Activated CD4-positive, CD25-positive, alpha-beta regulatory T cell (primary cell): ENCODE measurements around the gene MTFP1.
"Not testable (repeated sequence)": the region's sequence is repeated elsewhere in the genome, so short reads cannot be mapped to it uniquely, and the experiment has no call there.

Experiments used
- DNase-seq, 4 experiments: peaks; one replicate each; lab custom pipeline; 2025; lab: John Stamatoyannopoulos, UW

The MTFP1 gene

DNA sequence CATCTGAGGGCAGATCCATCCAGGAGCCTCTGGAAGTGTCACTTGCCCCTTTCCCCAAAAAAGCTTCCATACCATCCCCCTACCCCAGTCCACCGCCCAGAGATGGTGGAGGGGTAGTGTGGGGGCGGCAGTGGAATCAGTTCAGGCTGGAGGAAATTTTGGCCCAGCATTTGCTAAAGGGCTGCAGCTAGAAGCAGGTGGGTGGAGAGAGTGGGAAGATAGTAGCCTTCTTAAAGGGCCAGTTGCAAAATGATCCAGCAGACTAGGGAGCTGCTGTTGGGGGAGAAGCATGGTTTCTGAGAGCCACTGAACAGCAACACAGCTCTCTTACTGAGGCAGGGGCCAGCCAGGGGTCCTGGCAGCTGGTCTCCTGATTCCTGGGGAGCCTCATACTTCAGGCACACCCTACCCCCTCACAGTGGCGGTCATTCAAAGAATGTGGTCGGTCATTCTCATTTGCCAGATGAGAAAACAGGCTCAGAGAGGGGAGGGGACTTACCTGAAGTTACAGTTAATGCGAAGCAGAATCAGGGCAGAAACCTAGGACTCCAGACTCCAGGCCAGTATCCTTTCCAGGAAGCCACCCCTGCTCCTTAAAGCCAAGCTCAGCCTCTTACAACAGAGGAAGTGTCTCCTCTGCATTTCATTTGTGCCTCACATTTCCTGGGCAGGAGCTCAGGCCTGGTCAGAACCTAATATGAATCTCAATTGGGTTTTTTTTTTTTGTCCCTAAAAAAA, 23.4 kb upstream of the MTFP1 start:
- no peak for DNase-seq

- not testable (repeated sequence) for DNase-seq
Measured at GRCh38 chr22:30402766-30403104, 22.8 kb upstream of the MTFP1 start.

- DNase-seq, result no peak
Measured at GRCh38 chr22:30404307-30404706, 21.3 kb upstream of the MTFP1 start.

DNA sequence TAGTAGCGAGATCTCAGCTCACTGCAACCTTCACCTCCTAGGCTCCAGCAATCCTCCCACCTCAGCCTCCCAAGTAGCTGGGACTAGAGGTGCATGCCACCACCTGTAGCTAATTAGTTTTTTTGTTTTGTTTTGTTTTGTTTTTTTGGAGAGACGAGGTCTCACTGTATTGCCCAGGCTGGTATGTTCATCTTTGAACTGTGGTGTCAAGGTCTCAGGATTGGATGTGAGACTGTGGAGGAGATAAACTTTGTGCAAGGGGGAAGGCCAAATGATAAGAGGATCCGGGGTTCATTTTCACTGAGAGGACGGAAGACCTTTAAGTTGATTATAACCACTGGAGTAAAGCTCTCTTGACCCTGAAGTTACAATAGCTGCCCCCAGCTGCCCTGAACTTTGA, 19.8 kb upstream of the MTFP1 start:
- DNase-seq, result no peak

GRCh38 chr22:30406400-30406799, 19.2 kb upstream of the MTFP1 start:
- DNase-seq, result no peak

- no peak for DNase-seq
Measured at GRCh38 chr22:30408388-30409102, 17.0 kb upstream of the MTFP1 start.

DNA sequence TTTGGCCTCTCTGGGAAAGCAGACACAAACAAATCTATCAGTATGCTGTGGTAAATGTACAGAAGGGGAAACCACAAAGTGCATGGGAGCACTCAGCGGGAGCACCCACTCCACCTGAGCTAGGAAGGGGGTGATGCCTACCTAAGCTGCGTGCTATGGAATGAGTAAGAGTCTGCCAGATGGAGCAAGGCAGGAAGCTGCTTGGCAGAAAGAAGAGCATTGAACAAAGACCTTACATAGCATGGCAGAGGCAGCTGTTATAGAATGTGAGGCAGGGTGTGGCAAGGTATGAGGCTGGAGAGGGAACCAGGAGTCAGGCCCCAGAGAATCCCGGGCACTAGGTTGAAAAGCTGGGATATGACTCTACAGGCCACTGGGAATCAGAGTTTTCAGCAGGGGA, 13.8 kb upstream of the MTFP1 start:
- DNase-seq, result no peak

GRCh38 chr22:30413001-30413400, 12.6 kb upstream of the MTFP1 start:
- no peak for DNase-seq

DNA sequence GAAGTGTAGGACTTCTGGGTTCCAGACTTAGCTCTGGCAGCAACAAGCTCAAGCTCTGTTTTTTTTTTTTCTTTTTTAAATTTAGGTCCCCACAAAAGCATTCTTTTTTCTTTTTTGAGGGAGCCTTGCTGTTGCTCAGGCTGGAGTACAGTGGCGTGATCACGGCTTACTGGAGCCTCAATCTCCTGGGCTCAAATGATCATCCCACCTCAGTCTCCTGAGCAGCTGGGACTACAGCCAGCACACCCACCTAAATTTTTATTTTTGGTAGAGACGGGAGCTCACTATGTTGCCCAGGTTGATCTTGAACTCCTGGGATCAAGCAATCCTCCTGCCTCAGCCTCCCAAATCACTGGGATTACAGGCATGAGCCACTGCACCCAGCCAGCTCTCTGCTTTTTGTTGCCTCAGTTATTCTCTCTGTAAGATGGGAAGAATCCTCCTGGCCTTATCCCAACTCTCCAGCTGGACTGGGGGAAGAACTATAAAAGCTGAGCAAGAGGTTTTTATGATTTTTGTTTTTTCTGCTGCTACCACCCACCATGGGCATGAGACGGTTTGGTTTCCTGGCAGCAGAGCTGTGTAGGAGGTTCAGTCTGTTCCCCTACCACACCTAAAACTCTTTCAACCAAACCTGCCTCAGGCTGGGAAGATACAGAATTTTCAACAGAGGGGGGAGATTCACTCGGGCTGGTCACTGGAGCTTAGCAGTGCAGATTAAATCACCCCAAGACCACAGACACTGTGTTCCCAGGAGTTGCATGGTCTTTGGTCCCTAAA, 11.6 kb upstream of the MTFP1 start:
- DNase-seq, result no peak

DNA sequence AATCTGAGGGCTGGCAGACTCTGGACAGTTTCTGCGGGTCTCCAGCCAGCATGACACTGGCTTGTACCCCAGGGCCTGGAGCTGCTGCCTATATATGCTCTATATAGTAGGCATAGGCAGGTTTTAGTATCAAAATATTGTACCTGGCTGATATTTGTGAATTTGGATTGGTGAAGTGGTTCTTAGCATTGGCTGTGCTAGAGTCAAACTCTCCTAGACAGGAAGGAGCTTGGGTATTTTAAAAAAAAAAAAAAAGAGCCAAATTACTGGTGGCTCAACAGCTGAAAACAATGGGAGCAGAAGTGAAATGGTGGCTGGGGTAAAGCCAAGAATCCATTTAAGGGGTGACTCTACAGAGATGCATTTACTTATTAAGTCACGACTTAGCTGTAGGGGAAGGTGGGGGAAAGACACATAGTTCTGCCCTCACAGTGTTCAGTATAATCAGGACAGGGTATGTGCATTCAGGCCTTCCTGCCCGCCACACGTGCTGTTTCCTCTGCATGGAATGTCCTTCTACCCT, 11.0 kb upstream of the MTFP1 start:
- DNase-seq, result no peak

DNA sequence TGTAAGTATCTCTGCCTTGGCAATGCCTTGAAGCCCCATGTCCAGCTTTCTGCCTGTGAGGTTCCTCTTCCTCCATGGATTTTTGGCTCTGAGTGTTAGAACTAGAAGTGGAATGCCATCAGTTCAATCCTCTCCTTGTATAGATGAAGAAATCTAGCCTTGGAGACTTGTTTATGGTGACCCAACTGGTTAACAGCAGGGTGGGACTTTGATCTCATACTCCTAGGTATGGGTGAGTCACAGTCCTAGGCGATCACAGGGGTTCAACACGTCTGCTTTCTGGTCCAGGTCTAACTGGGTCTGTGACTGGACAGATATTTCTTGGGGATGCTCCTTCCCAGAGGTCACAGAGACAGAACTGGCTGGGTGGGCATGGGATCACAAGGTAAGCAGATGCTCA, 9.2 kb upstream of the MTFP1 start:
- DNase-seq, result no peak

GRCh38 chr22:30416837-30417236, 8.7 kb upstream of the MTFP1 start:
- DNase-seq, result no peak

DNA sequence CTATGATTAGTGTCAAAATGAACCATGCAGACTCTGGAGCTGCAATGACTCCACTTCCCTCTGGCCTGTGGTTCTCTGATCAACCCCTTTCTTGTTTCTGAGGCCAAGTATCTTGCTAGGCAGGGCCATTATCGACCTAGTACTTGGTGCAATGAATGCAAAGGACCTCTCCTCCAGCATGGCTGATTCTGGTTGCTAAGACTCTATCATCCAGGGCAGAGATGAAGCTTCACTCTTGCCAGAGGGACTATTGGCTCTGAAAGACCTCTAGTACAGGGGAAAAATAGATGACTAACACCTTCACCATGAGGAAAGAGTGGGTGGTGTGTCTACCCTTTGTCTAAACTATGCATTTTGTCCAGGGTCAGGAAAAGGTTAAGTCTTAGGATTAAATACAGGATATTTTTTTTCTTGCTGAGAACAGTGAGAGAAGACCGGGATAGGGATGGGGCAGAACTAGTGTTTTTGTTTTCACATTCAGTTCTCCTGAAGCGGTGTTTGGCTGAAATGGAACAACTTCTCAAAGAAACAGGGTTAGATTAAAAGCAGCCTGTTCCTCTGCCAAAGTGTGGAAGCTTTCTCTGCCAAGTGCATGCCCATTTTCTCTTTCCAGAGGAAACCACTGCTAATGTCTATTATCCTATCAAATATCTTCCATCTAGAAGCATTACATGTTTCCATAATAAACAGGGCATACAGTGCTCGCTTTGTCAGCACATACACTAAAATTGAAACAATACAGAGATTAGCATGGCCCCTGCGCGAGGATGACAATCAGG, 5.0 kb upstream of the MTFP1 start:
- DNase-seq, result no peak

- no peak for DNase-seq
Measured at GRCh38 chr22:30421695-30422480, 3.7 kb upstream of the MTFP1 start.

- no peak for DNase-seq
Measured at GRCh38 chr22:30422481-30423300, 2.9 kb upstream of the MTFP1 start.

DNA sequence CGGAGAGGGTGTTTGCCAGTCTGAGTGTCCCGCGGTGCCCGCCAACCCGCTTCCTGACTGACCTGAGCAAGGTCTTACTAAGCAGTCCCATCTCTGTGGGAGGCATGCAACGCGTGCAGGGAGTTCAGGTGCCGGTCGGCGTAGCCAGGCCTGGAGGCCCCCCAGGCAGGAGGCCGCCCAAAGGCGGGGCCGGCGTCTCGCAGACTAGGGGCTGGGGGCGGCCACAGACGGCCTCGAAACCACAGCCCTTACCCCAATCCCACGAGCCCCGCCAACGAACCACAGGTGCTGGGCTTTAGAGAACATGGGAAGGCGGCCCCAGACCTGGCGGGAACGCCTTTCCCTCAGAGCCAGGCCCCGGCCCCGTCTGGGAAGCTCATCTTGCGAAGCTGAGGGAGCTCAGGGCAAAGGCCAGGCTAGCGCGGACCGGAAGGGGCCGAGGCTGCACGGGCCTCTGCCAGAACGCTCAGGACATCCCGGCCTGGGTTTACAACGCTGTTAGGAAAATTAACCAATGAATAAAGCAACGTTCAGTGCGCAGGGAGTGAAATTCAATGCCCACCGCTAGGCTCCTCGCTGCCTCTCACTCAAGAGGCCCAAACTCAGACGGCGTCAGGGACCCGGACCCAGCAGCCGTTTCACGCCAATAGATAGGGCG, 2.1 kb upstream of the MTFP1 start:
- peak in 1 of 4 experiments; percentile 19 for DNase-seq

DNA sequence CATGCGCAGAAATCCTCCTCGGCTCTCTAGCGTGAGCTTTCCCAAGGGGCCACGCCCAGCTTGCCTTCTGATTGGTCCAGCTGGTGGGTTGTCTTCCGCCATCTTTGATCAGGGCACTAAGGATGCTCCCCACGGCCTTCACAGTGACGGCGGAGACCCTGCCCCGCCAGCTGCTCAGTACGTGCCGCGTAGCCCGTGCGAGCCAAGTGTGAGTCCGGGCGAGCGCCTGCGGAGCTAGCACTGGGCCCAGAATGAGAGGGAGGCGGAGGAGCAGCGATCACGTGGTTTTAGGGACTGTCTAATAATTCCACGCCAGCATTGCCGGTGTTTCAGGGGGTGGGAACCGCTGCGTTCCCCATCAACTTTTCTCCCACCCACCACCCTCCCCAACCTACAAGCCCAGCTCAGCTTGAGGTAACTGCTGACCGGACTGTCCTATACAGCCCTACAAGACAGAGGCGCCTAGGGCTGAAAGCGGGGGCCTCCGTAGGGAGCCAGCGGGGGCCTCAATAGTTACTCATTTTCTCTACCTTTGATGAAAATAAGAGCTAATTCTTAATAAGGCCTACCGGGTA, 1.5 kb upstream of the MTFP1 start:
- peak; percentile 90 to 97 (median 94) for DNase-seq

DNA sequence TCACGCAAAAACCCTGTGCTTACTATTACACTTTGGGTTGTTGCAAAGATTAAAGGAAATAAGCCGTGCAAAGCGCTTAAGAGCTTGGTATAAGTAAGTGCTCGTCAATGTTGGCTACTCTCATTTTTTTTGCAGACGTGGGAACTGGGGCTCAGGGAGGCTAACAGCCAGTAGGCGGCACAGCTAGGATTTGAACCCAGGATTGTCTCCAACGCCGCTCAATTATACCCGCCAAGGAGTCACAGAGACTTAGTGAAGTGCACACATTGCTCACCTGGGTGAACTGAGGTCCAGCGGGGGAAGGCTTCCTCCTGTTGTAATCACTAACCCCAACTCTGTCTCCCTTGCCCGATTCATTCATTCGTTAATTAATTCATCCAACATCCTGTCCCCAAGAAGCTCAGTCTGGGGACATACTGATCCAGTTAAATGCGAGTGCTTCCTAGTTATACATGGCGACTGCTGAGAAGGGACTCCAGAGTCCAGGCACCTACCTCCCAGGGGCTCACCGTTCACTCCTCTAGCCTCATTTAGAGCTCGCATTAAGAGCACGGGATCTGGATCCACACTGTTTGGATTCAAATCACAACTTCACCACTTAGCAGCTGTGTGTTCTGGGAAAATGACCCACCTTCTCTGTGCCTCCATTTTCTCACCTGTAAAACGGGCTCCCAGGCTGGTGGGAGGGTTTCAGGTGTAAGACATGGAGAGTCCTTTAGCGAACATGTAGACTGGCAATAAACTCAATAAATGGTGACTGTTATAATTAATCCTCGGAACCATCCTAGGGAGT, 838 bp upstream of the MTFP1 start:
- no peak for DNase-seq

DNA sequence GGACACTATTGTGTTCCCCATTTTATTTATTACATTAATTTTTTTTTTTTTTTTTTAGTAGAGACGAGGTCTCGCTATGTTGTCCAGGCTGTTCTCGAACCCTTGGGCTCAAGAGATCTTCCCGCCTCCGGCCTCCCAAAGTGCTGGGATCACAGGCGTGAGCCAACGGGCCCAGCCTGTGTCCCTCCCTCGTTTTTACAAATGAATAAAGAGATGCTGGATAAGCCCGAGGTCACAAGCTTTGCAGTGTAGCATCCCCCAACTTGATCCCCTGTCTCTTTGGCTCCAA, 297 bp upstream of the MTFP1 start:
- no peak for DNase-seq
